Activated CD8-positive, alpha-beta T cell treated with anti-CD3 and anti-CD28 coated beads, Interleukin-2, amount 10 ng/mL, durations not matched to agents 7 days and 5 days (primary cell): ENCODE results near the gene C17orf107. TPM values are rescaled to one million over a fixed set of nuclear protein-coding genes. Genes with fewer than 3 reads are reported as not detected.
"Not testable (repeated sequence)": the region's sequence is repeated elsewhere in the genome, so short reads cannot be mapped to it uniquely, and the experiment has no call there.

Source experiments
- ATAC-seq: fragments of 150-1000 bp; cut with Tn5 transposase; one replicate; pipeline ENCODE4 v1.10.0; 2021; ENCODE audit warnings: moderate library complexity
- CTCF ChIA-PET: fragments of 350-600 bp; sonication (Branson Sonifier 250); formaldehyde crosslinking; loops from one replicate; lab custom pipeline; 2021; ENCODE audit warnings: antibody characterized with exemption; lab: Charles Lee
- POLR2A ChIA-PET: fragments of 350-600 bp; sonication (Branson Sonifier 250); formaldehyde crosslinking; loops from one replicate; lab custom pipeline; 2021; ENCODE audit warnings: antibody characterized with exemption; lab: Charles Lee
- DNase-seq: peaks from one replicate; pipeline ENCODE4 v3.0.0-alpha.2; 2020
- H3K27ac Mint-ChIP-seq: one replicate; pipeline ENCODE4 v1.8.0; 2021; ENCODE audit warnings: mild to moderate bottlenecking, mixed read lengths
- H3K27me3 Mint-ChIP-seq: one replicate; pipeline ENCODE4 v1.8.0; 2021; ENCODE audit warnings: low read depth, mixed read lengths
- H3K36me3 Mint-ChIP-seq: one replicate; pipeline ENCODE4 v1.8.0; 2021; ENCODE audit warnings: low read depth, mixed read lengths
- H3K4me1 Mint-ChIP-seq: one replicate; pipeline ENCODE4 v1.8.0; 2021; ENCODE audit warnings: low read depth, mixed read lengths
- H3K4me3 Mint-ChIP-seq: one replicate; pipeline ENCODE4 v1.8.0; 2021; ENCODE audit warnings: mild to moderate bottlenecking, mixed read lengths
- H3K9me3 Mint-ChIP-seq: one replicate; pipeline ENCODE4 v1.8.0; 2022; ENCODE audit warnings: mixed read lengths; ENCODE audit not compliant: insufficient read depth
- total RNA-seq, 2 experiments: library from RNA; stranded (reverse); gene quantifications; one replicate each; pipeline ENCODE4 v1.2.3, GENCODE V29; 2021

C17orf107 gene
- total RNA-seq, result 1 to 10 TPM in 1 of 2 experiments, under 1 TPM in 1; 0.97 to 1.1 TPM

DNA sequence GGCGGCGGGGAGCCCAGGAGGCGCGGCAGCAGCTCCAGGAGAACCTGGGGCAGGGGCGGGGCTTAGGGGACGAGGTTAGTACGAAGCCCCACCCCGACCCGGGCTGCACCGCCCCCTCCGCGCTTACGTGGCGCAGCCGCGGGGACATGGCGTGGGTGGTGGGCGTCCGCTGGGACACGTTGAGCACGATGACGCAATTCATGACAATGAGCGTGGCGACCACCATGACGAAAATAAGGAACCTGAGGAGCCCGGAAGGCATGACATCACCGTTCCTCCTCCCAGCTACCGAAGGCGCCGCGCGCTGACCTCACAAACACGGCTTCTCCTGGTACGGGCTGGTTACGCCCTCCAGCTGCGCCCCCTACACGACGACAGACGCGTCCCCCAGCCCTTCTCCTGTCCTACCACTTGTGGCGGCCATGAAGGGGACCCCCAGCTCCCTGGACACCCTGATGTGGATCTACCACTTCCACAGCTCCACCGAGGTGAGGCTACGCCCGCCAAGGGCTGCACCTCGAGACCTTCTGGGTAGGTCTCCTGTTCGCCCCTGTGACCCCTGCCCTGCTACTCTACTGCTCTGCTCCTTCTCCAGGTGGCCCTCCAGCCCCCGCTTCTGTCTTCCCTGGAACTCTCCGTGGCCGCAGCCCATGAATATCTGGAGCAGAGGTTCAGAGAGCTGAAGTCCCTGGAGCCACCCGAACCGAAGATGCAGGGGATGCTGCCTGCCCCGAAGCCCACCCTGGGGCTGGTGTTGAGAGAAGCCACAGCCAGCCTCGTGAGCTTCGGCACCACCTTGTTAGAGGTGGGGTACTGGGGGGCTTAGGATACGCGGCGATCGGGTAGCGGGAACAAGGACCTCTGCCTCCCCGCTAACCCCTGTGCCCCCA is at the start of gene C17orf107:
Gene C17orf107, plus strand, starts transcription at position 196 of the 890 bp plus-strand sequence. Its CDS starts 227 bp downstream, at position 423.
- Mint-ChIP-seq H3K27me3 (peaks cover 7% of the 10 kb centered on the region), H3K4me1 (peaks cover 38% of the 10 kb centered on the region), H3K27ac (peak within 1 kb of the TSS; percentile 82), H3K9me3 (no peaks in the 10 kb centered on the region), H3K36me3 (peaks cover 12% of the 10 kb centered on the region), H3K4me3 (peak within 1 kb of the TSS; percentile 81)
- DNase-seq, result peak; percentile 87
- CTCF ChIA-PET, result interaction anchor here (0.8 to 2.2 kb wide), 14 partner anchors 10 to 335 kb away, joined by 3 to 10 read pairs (median 4); partner anchors contain the start of genes ARRB2, PLD2 and SPAG7
- peak; percentile 86 for ATAC-seq
- POLR2A ChIA-PET, result interaction anchor here (0.6 to 1.8 kb wide), 6 partner anchors 40 to 196 kb away, joined by 3 to 13 read pairs (median 4); partner anchors contain the start of genes PELP1, PFN1, RNF167 and SLC25A11

DNA sequence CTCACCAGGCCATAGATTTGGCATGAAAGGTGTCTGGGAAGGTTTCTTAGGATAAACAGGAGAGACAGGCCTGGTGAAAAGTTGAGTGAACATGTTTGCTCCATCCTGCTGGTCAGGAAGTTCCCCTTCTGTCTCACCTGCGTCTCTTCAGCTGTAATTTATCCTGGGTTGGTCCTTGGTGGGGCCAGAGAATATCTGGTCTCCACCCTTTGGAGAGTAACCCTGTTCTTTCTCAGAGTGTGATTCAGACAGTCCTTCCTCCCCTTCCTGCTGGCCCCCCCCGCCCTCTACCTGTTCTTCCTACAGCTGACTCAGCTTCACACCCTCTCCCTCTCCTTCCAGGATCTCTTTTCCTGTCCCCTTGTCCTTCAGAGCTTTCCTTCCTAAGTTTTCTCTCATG is 49.1 kb upstream of the C17orf107 start:
- no peak overlapping the region for H3K27ac Mint-ChIP-seq
- POLR2A ChIA-PET, result no interaction called here
- DNase-seq (no peak), ATAC-seq (no peak)
- H3K4me3 Mint-ChIP-seq, result no peak overlapping the region
- H3K9me3 Mint-ChIP-seq, result peaks cover 6% of the 10 kb centered on the region
- H3K36me3 Mint-ChIP-seq, result peaks cover 23% of the 10 kb centered on the region
- H3K27me3 Mint-ChIP-seq, result peaks cover 9% of the 10 kb centered on the region
- H3K4me1 Mint-ChIP-seq, result peaks cover 11% of the 10 kb centered on the region
- CTCF ChIA-PET, result no interaction called here

DNA sequence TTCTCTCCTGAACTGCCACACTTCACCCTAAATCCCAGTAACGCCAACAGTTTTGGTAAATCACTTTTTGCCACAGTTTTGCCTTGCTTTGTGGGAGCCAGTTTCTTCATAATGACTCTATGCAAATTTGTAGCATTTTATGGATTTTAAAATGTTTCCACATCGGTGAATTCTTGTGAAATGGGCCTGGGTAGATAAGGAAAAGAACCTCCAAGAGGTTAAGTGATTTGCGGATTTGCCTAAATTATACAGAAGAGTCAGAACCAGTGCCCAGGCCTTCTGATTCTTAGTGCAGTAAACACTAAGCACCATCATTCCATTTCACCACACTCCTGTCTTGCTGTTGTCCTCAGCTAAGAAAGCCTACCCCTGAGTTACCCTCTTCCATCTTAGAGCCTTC is 48.3 kb upstream of the C17orf107 start:
- H3K27me3 Mint-ChIP-seq, result peaks cover 9% of the 10 kb centered on the region
- DNase-seq (no peak), ATAC-seq (no peak)
- H3K36me3 Mint-ChIP-seq, result peaks cover 24% of the 10 kb centered on the region
- POLR2A ChIA-PET, result no interaction called here
- CTCF ChIA-PET, result no interaction called here
- peaks cover 11% of the 10 kb centered on the region for H3K4me1 Mint-ChIP-seq
- H3K4me3 Mint-ChIP-seq, result no peak overlapping the region
- H3K27ac Mint-ChIP-seq, result no peak overlapping the region
- H3K9me3 Mint-ChIP-seq, result peaks cover 6% of the 10 kb centered on the region

DNA sequence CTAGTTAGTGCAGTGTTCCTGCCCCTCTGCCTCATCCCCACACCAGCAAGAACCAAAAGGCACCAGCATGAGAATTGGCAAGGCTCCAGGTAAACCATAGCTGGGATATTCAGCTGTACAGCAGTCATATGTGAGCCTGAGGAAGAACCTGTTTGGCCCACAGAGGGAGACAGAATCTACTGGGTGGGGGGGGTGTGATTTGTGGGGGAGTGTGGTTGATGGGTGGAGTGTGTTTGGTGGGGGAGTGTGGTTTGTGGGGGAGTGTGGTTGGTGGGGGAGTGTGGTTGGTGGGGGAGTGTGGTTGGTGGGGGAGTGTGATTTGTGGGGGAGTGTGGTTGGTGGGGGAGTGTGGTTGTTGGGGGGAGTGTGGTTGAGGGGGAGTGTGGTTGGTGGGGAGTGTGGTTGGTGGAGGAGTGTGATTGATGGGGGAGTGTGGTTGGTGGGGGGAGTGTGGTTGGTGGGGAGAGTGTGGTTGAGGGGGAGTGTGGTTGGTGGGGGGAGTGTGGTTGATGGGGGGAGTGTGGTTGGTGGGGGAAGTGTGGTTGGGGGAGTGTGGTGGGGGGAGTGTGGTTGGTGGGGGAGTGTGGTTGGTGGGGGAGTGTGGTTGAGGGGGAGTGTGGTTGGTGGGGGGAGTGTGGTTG is 46.6 kb upstream of the C17orf107 start:
- ChIA-PET CTCF (no interaction called here), POLR2A (interaction anchor here (0.7 kb wide), 1 partner anchor 527 kb away, joined by 4 read pairs; no protein-coding TSS in a partner anchor)
- ATAC-seq, result no peak
- no peak for DNase-seq
- Mint-ChIP-seq H3K36me3 (peaks cover 28% of the 10 kb centered on the region), H3K4me1 (peaks cover 11% of the 10 kb centered on the region), H3K27me3 (peaks cover 9% of the 10 kb centered on the region), H3K4me3 (peak overlapping the region; percentile 39), H3K27ac (peak overlapping the region; percentile 62), H3K9me3 (peaks cover 6% of the 10 kb centered on the region)

DNA sequence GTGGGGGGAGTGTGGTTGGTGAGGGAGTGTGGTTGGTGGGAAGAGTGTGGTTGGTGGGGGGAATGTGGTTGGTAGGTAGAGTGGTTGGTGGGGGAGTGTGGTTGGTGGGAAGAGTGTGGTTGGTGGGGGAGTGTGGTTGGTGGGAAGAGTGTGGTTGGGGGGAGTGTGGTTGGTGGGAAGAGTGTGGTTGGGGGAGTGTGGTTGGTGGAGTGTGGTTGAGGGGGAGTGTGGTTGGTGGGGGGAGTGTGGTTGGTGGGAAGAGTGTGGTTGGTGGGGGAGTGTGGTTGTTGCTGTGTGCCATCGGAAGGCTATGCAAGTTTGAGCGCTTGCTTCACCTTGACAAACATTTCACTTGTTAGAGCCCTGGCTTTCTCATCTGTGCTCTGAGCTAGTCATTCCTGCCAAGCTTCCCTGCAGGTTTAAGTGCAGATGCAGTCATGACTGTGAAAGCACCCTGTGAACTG is 46.1 kb upstream of the C17orf107 start:
- Mint-ChIP-seq H3K4me1 (peaks cover 11% of the 10 kb centered on the region), H3K27ac (peak overlapping the region; percentile 43), H3K9me3 (peaks cover 6% of the 10 kb centered on the region), H3K4me3 (no peak overlapping the region), H3K27me3 (peaks cover 9% of the 10 kb centered on the region), H3K36me3 (peaks cover 28% of the 10 kb centered on the region)
- DNase-seq, result no peak
- POLR2A ChIA-PET, result interaction anchor here (0.8 kb wide), 1 partner anchor 87 kb away, joined by 3 read pairs; the partner anchor contains the start of gene RNF167
- CTCF ChIA-PET, result no interaction called here
- no peak for ATAC-seq

DNA sequence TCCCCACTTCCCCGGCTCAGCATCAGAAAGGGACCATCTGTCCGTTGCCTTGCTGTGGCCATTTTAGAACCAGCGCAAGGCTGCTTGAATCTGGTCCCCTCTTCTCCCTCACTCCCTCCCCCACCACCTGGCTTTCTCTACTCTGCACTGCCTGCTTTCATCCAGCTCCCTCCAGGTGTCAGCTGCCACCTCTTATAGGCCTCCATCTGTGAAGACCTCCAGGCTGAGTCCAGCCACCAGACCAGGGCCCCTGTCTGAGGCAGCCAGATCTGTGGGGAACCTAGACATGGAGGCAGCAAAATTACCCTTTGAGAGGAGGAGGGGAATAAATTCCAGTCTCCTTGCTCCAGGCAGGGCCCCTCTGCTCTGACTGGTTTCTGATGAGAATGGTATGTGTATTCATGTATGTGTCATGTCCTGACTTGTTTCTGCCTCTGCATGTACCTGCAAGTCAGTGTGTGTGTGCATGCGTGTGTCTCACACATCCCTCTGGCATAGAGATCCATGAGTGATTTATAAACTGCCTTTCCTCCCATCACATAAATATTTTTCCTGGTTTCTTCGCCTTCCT is 45.1 kb upstream of the C17orf107 start:
- H3K4me3 Mint-ChIP-seq, result no peak overlapping the region
- H3K4me1 Mint-ChIP-seq, result peaks cover 13% of the 10 kb centered on the region
- H3K27ac Mint-ChIP-seq, result peak overlapping the region; percentile 48
- peaks cover 9% of the 10 kb centered on the region for H3K27me3 Mint-ChIP-seq
- no peak for DNase-seq
- ATAC-seq, result no peak
- CTCF ChIA-PET, result no interaction called here
- peaks cover 6% of the 10 kb centered on the region for H3K9me3 Mint-ChIP-seq
- peaks cover 31% of the 10 kb centered on the region for H3K36me3 Mint-ChIP-seq
- POLR2A ChIA-PET, result no interaction called here

DNA sequence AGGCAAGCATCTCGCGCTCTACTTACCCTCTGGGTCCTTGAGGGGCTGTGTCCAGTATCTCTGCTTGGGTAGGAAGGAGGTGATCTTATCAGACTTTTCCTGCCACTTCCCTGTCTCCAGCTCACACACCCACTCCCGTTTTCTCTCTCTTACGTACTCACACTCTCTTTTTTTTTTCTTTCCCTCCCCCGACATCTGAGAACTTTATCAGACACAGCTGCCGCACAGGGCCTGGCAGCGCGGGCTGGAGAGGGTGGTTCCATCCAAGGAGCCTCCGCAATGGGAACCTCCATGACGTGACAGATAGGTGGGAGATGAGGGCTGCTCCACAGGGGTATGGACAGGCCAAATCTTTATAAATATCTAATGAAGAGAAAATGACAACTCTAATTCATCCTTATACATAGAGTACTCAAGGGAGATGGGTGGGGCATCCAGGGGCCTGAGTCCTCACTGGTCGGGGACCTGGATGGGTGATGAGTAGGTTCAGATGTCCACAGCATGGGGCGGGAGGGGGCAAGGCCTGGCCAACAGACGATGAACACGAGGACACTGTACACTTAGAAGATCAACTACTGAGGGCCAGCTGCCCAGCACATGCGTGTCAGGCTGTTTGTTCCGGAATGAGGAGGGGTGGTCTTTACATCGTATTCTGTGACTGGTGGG is 42.9 kb upstream of the C17orf107 start:
- no peak for ATAC-seq
- ChIA-PET CTCF (no interaction called here), POLR2A (interaction anchor here (0.6 kb wide), 1 partner anchor 142 kb away, joined by 5 read pairs; no protein-coding TSS in a partner anchor)
- H3K4me3 Mint-ChIP-seq, result no peak overlapping the region
- H3K4me1 Mint-ChIP-seq, result peaks cover 10% of the 10 kb centered on the region
- H3K27me3 Mint-ChIP-seq, result peaks cover under 1% of the 10 kb centered on the region
- H3K9me3 Mint-ChIP-seq, result peaks cover 6% of the 10 kb centered on the region
- H3K27ac Mint-ChIP-seq, result no peak overlapping the region
- peaks cover 25% of the 10 kb centered on the region for H3K36me3 Mint-ChIP-seq
- DNase-seq, result no peak

DNA sequence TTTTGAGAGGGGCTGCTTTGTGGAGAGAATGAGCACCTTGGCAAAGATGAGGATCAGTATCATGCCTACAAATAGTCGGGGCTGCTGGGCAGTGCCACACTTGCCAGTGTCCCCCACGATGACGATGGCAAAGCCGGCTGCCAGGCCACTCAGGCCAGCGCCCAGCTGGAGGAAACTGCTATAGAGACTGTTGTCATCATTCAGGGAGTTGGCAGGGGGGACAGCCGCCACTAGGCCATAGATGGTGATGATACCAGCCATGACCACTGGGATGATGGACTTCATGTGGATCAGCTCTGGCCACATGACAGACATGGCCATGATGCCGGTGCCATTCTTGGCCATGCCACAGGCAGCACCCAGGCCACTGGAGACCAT is 42.4 kb upstream of the C17orf107 start:
- Mint-ChIP-seq H3K36me3 (peaks cover 23% of the 10 kb centered on the region), H3K27me3 (no peaks in the 10 kb centered on the region), H3K4me3 (no peak overlapping the region), H3K9me3 (peaks cover 5% of the 10 kb centered on the region), H3K27ac (no peak overlapping the region), H3K4me1 (peaks cover 10% of the 10 kb centered on the region)
- DNase-seq (no peak), ATAC-seq (no peak)
- ChIA-PET POLR2A (no interaction called here), CTCF (no interaction called here)

DNA sequence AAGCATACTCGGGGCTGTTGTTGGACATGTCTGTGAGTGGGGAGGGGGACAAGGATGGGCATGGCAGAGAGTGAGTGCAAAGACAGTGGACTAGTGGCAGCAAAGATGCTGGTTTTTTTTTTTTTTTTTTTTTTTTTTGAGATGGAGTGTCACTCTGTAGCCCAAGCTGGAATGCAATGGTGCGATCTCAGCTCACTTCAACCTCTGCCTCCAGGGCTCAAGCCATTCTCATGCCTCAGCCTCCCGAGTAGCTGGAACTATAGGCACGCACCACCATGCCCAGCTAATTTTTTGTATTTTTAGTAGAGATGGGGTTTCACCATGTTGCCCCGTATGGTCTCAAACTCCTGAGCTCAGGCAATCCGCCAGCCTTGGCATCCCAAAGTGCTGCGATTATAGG is 42.0 kb upstream of the C17orf107 start:
- POLR2A ChIA-PET, ATAC-seq, H3K4me3 Mint-ChIP-seq, H3K4me1 Mint-ChIP-seq, H3K9me3 Mint-ChIP-seq, H3K27me3 Mint-ChIP-seq, H3K27ac Mint-ChIP-seq, DNase-seq: not testable (repeated sequence)
- CTCF ChIA-PET, result interaction anchor here (0.9 kb wide), 1 partner anchor 61 kb away, joined by 4 read pairs; no protein-coding TSS in a partner anchor
- peaks cover 19% of the 10 kb centered on the region for H3K36me3 Mint-ChIP-seq

DNA sequence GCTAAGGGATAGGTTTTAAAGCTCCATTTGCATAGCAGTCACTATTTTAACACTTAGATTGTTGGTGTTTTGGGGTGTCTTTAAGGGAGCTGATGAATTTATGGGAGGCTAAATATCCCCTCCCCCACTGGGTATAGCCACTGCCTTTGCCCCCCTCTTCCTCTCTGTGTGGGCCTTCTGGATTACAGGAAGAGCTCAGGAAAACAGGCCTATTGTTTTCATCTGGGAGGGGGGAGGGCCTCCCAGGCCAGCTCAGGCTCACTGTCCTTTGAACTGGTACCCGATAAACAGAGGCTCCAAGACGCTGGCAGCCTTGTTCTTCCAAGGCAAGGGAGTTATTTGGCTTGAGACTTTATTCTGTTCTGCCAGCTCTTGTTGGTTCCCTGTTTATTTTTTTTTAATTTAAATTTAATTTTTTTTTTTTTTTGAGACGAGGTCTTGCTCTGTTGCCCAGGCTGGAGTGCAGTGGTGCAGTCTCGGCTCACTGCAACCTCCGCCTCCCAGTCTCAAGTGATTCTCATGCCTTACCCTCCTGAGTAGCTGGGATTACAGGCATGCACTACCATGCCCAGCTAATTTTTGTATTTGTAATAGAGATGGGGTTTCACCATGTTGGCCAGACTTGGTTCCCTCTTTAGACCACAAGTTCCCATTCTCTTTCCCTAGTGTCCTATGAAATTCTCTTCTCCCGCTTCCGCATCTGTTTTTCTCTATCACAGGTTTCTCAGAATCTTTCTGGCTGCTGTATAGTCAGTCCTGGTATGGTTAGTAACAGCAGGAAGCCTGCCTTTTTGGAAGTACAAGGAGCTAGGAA is 41.1 kb upstream of the C17orf107 start:
- Mint-ChIP-seq H3K27me3 (no peaks in the 10 kb centered on the region), H3K4me1 (peaks cover 6% of the 10 kb centered on the region), H3K9me3 (no peaks in the 10 kb centered on the region), H3K4me3 (no peak overlapping the region), H3K36me3 (peaks cover 17% of the 10 kb centered on the region), H3K27ac (no peak overlapping the region)
- ATAC-seq (no peak), DNase-seq (no peak)
- ChIA-PET CTCF (interaction anchor here (0.9 to 1.5 kb wide), 3 partner anchors 24 to 234 kb away, joined by 3 to 4 read pairs (median 4); no protein-coding TSS in a partner anchor), POLR2A (no interaction called here)
